Ishikawa (cell line): ENCODE data around the gene GASK1A.

Experiments used
- CEBPB ChIP-seq: IDR thresholded peaks from 2 replicates; pipeline ENCODE4 v1.6.1; 2012
- CREB1 ChIP-seq: IDR thresholded peaks from 2 replicates; pipeline ENCODE4 v1.6.1; 2012; ENCODE audit warnings: low read depth
- EGR1 ChIP-seq: IDR thresholded peaks from 2 replicates; pipeline ENCODE4 v1.6.1; 2012
- EP300 ChIP-seq: IDR thresholded peaks from 2 replicates; pipeline ENCODE4 v1.6.1; 2012; ENCODE audit warnings: borderline replicate concordance
- FOXM1 ChIP-seq: IDR thresholded peaks from 2 replicates; pipeline ENCODE4 v1.6.1; 2012; ENCODE audit warnings: low read depth, borderline replicate concordance
- MAX ChIP-seq: IDR thresholded peaks from 2 replicates; pipeline ENCODE4 v1.6.1; 2012
- NFIC ChIP-seq: IDR thresholded peaks from 2 replicates; pipeline ENCODE4 v1.6.1; 2012
- RAD21 ChIP-seq: IDR thresholded peaks from 2 replicates; pipeline ENCODE4 v1.6.1; 2012; ENCODE audit warnings: low read depth
- REST ChIP-seq: IDR thresholded peaks from 2 replicates; pipeline ENCODE4 v1.6.1; 2012; ENCODE audit warnings: low read depth, mild to moderate bottlenecking
- TAF1 ChIP-seq: IDR thresholded peaks from 2 replicates; pipeline ENCODE4 v1.6.1; 2012; ENCODE audit warnings: low read depth, mild to moderate bottlenecking
- TCF12 ChIP-seq: IDR thresholded peaks from 2 replicates; pipeline ENCODE4 v1.6.1; 2012; ENCODE audit warnings: low read depth
- TEAD4 ChIP-seq: IDR thresholded peaks from 2 replicates; pipeline ENCODE4 v1.6.1; 2012
- USF1 ChIP-seq: IDR thresholded peaks from 2 replicates; pipeline ENCODE4 v1.6.1; 2012
- YY1 ChIP-seq: IDR thresholded peaks from 2 replicates; pipeline ENCODE4 v1.6.1; 2012; ENCODE audit warnings: low read depth
- ZBTB7A ChIP-seq: IDR thresholded peaks from 2 replicates; pipeline ENCODE4 v1.6.1; 2012; ENCODE audit warnings: low read depth

Gene GASK1A

GRCh38 chr3:43086460-43087165 lies 107.5 kb downstream of the GASK1A start:
- TF ChIP-seq TCF12 (no peak), TEAD4 (no peak), MAX (no peak), FOXM1 (no peak), CEBPB (no peak), RAD21 (no peak), REST (no peak), ZBTB7A (no peak), USF1 (no peak), NFIC (no peak), EGR1 (no peak), EP300 (no peak), YY1 (no peak), CREB1 (no peak)

GRCh38 chr3:43087249-43087776 lies 108.2 kb downstream of the GASK1A start:
- no peak for TF ChIP-seq EP300
- TF ChIP-seq RAD21, result peak; percentile 39; the same call in 1 of the 2 replicates

- TF ChIP-seq EGR1, result no peak
- TF ChIP-seq RAD21, result no peak
- TF ChIP-seq CEBPB, result no peak
- TF ChIP-seq FOXM1, result no peak
- no peak for TF ChIP-seq TCF12
- TF ChIP-seq ZBTB7A, result no peak
- no peak for TF ChIP-seq TAF1
- no peak for TF ChIP-seq YY1
- TF ChIP-seq MAX, result no peak
- TF ChIP-seq EP300, result no peak
- no peak for TF ChIP-seq CREB1
- no peak for TF ChIP-seq USF1
- no peak for TF ChIP-seq NFIC
Observed at GRCh38 chr3:43089081-43089480, 110.0 kb downstream of the GASK1A start.

- TF ChIP-seq EP300 (no peak), TCF12 (no peak), YY1 (no peak), REST (no peak), EGR1 (no peak), USF1 (no peak), TEAD4 (no peak), NFIC (no peak), TAF1 (no peak), CREB1 (no peak), ZBTB7A (no peak), RAD21 (no peak), MAX (no peak), CEBPB (no peak), FOXM1 (no peak)
Observed at GRCh38 chr3:43090238-43090637, 111.1 kb downstream of the GASK1A start.

- TF ChIP-seq CREB1 (no peak), RAD21 (no peak), FOXM1 (no peak), EP300 (no peak), ZBTB7A (no peak)
Observed at GRCh38 chr3:43091481-43091880, 112.4 kb downstream of the GASK1A start.

- TF ChIP-seq REST (no peak), TCF12 (no peak)
Observed at GRCh38 chr3:43093006-43093405, 113.9 kb downstream of the GASK1A start.
